Fibroblast of gingiva (primary cell): ENCODE data around the gene TEAD1.

Experiments
- DNase-seq: peaks from one replicate; pipeline ENCODE4 v3.0.0-alpha.2; 2011; ENCODE audit warnings: low read depth

TEAD1 gene

DNA sequence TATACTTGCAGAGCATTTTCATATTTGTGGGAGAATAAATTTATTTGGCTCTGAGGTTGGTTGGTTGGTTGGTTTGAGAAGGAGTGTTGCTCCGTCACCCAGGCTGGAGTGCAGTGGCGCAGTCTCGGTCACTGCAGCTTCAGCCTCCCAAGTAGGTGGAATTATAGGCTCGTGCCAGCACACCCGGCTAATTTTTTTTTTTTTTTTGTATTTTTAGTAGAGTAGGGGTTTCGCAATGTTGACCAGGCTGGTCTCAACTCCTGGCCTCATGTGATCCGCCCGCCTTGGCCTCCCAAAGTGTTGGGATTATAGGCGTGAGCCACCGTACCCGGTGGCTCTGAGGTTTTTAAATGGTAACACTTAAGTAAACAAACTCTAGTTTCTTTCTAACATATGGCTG is 161.1 kb downstream of the TEAD1 start:
- no peak for DNase-seq

DNA sequence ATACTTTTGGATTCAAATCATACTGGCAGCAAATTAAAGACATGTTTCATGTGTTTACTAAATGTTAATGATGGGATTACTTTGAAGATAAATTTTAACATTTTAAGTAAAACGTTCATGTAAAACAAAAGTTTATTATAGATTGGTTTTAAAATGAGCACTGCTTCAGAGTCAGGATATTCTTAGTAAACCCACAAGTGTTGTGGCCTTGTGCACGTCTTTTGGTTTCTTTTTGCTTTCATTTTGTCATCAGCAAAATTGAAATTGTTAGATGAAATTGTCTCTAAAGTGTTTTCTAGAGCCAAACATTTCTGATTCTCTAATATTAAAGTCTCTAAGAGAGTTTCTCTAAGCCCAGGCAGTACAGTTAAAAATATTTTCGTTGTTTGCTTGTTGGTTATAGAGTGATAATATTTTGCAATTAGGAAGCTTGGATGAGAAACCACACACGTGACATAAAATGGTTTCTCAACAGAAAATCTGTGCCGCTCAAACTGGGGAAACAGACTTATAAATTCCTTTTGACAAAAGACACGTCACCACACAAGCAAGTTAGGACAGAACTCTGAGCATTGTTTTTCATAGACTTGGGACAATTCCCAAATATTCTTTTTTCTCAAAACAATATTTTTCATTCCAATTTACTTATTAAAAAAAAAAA is 164.4 kb downstream of the TEAD1 start:
- peak; percentile 88 for DNase-seq

DNA sequence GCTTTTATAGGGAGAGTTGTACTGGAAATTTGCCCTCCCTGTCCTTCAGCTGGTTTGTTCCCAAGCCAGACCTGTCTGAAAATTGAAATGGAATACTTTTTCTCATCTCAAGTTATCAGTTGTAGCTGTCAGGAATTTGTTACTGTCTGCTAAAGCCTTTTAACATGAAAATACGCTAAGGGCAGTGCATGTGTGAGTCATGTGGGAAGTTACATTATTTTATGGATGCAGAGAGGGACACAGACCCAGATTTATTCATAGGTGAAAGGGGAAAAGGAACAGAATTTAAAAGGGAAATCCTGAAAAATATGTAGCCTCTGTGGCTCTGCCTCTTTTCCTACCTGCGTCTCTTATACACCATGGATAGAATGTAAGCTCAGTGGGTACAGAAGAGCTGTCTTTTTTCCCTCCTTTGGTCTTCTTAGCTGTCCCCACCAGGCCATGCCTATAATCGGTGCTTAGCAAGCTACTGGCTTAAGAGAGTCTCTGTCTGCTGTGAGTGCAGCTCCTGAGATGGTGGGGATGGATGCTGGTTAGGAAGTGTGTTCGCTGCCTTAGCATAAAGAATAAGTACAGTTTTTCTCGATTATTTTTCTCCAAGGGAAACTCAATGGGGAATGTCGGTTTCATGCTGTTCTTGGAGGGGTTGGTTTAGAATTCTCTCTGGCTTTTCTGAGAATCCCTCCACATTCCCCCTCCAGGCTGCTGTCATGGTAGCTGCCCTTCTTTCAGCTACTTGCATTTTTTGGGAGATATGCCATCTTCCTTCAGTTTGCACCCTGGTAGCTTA is 166.8 kb downstream of the TEAD1 start:
- DNase-seq = no peak

DNA sequence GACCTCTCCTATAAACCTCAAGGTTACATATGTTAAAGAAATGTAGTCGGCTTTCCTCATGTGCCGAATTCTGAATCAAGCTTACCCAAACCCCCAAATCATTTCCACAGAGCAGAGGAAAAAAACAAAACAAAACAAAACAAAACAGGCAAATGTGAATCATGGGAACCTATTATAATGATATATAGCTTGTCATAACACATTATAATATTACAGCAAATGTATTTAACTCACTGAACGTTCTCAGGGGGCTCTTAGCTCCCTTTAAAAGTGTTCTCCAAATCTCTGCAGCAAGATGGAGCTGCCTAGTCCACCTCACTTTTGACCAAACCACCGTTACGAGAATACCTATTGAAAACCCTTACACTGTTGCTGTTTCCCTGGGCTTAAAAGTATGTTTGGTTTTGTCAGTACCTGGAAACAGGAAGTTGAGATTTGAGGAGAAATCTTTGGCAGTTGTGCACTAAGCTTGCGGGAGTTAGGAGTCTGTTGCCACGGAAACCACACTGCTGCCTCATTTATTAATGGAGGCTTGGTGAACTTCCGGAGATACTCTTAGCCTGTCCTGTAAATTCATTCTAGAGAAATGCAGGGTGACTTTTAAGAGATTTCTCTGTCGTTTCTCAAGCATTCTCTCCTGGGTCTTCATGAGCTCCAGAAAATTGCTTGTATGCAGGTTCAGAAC is 167.9 kb downstream of the TEAD1 start:
- peak; percentile 58 for DNase-seq

DNA sequence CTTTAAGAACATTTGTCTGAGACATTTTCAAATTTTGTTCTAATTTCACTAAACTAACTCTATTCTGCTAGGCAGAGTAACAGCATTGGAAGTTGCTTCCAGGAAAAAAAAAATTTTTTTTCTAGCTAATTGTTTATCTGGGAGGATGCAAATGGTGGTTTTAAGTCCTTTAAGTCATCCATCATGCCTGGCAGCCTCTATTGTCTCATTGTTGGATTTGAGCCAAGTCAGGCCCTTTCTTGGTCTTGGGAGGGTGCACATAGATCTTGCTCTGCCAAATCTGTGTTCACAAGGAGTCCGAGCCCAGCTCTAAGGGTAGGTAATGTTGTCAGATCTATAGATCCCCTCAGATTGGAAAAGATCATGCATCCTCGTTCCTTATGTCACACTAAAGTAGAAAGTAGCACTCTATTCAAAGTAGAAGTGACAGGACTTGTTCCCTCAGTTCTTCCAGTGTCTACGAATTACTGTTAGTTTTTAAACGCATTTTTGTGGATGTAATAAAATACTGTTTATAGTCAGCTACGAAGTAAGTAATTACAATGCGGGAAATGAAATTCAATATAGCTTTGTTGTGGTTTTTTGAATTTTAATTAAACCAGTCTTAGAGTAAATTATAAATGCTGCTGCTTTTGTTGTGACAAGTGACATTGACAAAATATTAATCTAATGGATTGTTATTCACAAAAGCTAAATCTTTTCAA is 168.9 kb downstream of the TEAD1 start:
- DNase-seq = peak; percentile 31

DNA sequence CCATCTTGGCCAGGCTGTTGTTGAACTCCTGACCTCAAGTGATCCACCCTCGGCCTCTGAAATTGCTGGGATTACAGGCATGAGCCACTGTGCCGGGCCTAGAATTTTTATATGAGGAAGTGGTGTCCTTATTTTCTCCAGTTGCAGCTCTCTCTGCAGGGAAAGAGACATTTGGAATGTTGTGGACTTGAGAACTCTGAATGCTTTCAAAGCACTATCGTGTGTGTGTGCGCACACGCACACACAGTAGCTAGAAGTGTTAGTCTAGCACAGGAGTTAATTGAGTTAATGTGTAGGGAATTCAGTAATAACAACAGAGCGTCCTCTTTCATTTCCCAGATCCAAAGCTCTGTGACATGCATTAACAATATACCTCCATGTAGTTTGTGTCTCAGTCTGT is 170.9 kb downstream of the TEAD1 start:
- no peak for DNase-seq

DNA sequence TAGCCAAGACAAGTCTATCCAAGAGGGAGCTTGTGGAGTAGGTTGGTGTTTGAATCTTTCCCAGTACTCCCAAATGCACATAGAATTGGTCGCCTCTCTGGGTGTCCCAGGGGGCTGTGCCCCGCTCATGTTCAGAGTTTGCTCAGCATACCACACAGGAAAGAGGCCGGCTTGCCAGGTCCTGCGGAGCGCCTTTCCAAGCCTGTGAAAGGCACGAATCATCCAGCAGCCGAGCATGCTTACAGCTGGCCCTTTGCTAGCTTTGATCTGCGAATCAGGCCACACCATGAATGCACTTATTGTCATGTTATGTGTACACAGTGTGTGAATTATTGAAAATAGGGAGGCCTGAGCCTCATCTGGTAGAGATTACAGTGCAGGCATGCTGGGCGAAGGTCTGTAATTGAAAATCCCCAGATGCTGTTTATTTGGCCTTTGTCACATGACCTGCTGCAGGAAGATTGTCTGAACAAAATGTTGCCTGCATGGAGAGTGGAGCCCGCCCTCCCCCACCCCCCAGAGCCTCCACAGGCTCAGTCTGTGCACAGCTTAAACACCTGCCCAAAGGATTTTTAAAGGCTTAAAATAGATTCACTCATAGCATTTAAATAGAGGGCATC is 171.6 kb downstream of the TEAD1 start:
- DNase-seq = peak; percentile 50

DNA sequence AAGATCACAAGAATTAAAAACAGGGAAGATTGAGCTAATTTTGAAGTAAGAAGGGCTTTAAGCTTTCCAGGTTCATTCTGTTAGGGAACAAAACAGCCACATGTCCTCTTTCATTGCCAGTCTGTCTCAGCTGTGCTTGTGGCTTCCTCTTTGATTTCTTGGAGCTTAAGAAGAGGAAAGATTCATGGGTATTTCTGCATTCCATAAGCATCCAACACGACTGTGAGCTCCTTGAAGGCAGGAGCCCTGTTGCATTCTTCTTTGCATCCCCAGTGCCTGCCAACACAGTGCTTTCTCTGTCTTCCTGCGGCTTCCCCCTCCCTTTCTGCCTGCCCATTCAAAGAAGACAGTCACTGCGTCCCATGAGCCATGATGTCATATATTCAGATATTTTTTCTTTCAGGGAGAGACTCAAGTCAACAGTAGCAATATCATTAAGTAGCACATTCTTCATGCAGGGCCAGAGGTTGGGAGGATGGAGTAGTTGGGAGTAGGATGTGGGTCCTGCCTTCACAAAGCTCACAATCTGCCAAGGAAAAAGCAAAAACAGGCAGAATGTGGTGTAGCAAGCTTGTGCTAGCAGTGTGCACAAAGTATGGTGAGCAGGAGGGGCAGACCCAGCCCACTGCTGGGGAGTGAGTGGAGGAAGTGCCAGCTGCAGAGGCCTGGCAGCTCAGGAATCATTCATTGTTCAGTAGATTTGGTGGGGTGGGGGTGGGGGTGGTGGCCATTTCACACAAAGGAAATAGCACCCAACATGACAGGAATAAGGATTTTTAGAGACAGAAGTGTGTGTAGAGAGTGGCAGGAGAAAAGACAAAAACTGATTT is 172.8 kb downstream of the TEAD1 start:
- no peak for DNase-seq

DNA sequence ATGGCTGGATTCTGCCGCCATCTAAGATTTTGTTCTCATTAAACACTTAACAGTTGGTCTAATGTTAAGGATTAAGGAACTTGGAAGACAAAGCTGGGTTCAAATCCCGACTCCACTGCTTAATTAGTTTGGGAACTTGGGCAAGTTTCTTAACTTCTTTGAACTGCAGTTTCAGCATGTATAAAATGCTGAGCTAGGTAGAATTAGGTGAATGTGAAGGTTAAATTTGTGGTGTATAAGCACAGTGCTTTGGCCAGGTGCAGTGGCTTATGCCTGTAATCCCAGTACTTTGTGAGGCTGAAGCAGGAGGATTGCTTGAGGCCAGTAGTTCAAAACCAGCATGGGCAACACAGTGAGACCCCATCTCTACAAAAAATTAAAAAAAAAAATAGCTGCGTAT is 174.2 kb downstream of the TEAD1 start:
- DNase-seq = no peak

DNA sequence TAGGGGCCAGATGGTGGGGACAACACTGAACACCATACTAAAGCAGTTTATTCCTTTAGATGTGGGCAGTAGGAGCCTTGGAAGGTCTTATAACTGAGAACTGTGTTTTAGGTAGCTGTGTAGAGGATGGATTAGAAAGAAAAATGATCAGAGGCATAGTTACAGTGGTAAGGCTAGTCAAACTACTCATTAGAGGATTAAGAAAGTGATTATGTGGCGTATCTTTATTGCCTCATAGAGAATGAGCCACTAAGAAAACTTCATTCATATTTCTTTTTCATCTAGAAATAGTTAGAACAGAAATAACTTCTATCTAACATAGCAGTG is 179.1 kb downstream of the TEAD1 start:
- DNase-seq = no peak

DNA sequence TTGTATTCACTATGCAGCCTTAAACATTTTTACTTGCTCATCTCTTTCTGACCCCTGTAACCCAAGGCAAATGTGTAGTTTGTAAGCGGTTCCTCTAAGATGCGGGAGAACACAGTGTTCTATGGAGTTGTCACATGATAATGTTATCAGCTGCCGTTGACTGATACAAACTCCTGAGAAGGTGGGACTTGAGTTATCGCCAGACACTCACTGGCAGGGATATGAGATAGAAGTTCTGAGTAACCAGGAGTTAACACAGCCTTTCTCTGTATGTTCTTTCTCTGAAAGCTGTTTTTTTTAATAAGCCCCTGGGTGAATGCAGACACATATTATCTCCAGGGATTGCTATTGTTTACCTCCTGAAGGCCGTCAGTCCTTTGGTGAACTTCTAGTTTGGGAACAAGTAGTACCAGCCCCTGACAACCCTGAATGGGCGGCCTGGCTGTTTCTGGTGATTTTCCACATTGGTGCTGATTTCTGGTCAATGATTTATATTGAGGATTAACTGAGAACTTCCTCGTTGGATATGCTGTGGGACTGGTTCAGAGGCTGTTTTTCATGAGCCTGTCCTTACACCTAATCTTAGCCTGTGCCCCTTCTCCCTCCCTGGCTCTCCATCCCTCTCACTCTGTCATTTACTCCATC is 179.6 kb downstream of the TEAD1 start:
- no peak for DNase-seq

DNA sequence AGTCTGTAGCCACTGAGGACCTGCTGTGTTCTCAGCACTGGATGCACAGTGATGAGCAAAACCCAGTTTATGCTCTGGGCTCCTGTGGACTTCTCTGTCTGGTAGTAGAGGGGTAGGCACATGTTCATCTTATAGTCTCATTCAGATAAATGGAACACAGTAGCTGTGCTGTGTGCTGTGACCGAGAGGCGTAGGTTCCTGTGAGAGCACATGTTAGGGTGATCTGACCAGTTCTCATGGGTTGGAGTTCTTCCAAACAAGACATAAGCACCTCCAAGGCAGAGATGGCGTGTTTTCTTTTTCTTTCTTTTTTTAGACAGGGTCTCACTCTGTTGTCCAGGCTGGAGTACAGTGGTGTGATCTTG is 180.1 kb downstream of the TEAD1 start:
- DNase-seq = no peak

DNA sequence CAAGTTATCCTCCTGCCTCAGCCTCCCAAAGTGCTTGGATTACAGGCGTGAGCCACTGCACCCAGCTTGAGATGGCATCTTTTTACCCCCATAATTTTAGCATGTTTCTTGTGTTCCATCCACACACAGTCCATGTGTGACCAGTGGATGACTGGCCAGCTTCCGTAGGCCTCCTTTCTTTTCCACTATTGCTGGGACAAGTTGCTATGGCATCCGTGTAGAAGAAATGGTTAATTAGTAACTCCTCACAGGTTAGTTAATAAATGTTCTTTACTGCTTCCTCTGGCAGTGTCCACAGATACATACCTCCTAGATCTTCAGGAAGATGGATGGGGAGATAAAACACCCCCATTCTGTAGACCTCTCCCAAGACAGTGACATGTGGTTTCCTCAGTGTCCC is 180.6 kb downstream of the TEAD1 start:
- no peak for DNase-seq

DNA sequence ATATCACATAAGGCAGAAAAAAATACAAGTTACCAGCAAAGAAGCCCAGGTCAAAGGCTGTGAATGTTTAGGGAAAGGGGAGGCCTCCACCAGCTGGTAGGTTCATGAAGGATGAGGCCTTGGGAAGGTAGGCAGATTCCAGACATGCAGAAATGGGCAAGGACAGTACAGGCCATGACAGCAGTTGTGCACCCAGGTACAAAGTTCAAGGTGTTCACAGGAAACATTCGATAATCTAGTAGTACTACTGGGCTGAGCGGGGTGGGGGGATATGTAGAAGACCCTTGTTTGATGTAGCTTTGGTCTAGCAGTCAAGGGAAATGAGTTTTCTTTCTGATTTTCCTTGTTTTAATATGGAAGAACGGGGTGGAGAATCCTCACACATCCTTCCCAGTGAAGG is 182.1 kb downstream of the TEAD1 start:
- DNase-seq = no peak

DNA sequence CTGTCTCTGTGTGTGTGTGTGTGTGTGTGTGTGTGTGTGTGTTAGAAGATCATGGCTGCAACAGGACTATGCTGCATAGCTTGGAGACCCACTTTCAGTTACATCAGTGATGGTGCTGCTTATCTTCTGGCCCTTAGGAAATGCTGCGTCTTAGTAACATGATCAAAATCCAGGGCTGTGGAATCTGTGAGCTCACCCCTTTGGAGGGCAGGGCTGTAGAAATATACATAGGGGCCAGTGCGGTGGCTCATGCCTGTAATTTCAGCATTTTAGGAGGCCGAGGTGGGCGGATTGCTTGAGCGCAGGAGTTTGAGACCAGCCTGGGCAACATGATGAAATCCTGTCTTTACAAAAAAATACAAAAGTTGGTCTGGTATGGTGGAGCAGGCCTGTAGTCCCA is 183.4 kb downstream of the TEAD1 start:
- DNase-seq = no peak

DNA sequence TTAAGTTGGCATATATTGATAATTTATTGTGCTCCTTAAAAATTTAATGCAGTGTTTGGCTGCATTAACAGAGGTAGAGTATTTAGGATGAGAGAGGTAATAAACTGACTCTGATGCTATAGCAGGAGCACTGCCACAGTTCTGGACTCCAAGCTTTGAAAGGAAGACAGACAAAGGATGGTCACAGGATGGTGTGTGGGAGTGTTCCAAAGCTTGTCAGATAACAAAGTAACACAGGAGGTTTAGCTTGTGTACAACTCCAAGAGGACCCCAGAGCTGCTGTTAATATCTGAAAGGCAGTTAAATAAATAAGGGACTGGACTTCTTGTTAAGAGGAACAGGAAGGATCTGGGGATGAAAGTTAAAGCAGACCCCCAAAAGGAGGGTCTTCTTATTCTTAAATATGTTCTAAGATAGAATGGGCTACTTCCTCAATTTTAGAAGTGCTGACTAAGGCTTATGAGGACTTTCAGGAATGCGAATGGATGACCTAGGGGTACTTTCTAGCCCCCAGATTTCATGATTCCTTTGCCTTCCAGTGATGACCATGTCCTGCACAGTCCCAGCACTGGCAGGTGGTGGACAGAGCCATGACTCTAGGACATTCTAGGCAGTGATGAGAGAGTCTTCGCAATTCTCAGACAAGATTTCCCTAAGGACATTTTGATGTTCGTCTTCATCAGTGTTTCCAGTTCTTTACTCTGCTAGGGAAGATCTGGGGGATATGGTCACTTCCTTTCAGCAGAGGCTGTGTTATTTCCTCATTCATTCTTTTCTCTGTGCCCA is 185.8 kb downstream of the TEAD1 start:
- no peak for DNase-seq

DNA sequence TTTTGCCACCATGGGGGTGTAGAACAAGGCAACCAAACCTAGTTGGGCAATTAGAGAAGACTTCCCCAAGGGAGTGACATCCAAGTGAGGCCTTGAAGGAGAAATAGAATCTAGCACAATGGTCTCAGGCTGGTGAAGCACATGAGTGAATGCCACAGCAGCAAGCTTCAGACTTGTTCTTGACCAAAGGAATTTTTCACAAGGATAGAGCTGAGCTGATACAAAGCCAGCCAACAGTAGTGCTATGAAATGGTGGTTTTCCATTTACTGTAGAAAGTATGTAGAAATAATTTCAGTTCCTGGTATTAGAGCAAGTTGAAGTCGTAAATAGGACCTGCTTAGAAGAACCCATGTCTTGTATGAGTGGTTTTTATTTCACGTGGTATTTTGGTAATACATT is 186.6 kb downstream of the TEAD1 start:
- DNase-seq = peak; percentile 18

DNA sequence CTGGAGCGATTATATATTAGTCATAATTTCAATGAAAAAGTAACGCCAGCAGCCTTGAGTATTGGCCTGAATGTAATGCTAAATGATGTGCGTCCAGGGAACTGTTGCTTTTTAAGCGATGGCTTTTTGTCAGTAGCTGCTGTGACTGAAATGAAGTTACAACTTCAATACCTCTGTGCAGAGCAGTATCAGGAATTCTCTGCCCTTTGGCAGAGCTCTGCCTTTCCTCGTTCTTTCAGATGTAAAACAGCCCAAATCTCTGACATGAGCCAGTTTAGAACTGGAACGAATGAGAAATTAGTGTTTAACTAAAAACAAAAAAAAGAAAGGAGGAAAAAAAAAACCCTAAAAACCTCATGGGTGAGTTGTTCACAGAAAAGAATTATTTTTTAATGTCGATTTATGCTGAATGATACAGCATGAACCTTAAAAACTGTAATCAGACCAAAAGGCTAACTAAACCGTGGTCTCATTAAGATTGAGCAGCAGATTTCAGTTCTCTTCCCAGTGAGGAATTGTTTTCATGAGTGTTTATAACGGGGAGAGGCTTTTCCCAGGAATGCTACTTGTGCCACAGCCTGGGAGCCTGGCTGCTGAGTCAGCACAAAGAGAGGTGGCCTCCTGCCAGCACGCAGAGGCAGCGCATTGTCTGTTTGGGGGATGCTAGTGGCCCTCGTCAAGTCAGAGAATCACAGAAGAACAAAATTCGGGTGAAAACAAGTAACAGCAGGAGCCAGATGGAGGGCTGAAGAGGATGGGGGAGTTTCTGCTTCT is 188.7 kb downstream of the TEAD1 start:
- DNase-seq = peak; percentile 79

DNA sequence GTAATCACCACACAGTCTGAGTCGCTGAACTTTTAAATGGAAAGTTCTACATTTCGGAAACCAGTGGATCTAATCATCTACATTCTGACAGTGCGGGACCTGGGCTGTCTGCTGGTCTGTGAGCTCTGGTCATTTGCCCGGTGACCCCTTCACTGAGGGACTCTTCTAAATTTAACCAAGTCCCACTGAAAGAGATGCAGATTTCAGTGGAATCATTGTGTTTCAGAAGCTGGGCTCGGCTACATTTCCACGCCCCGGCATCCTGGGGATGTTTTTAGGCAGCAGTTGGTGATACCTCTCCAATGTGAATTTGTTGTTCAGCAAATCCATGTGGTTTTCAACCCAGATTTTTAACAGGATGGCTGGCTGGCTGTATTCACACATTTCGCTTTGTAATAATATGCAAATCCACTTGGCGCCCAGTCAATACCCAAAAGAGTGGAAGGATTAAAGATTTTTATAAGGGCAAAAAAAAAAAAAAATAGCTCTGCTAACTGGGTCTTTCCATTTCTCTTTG is 189.4 kb downstream of the TEAD1 start:
- DNase-seq = no peak
